SH-SY5Y (cell line): ENCODE measurements around the gene SUMO2.

ENCODE experiments used
- GATA2 ChIP-seq: IDR thresholded peaks from 2 replicates; pipeline ENCODE4 v1.6.1; 2011; ENCODE audit warnings: mild to moderate bottlenecking, low read depth, low read length
- GATA3 ChIP-seq: IDR thresholded peaks from 2 replicates; pipeline ENCODE4 v1.6.1; 2011; ENCODE audit warnings: low read depth, mild to moderate bottlenecking, low read length, moderate library complexity

SUMO2 gene

DNA sequence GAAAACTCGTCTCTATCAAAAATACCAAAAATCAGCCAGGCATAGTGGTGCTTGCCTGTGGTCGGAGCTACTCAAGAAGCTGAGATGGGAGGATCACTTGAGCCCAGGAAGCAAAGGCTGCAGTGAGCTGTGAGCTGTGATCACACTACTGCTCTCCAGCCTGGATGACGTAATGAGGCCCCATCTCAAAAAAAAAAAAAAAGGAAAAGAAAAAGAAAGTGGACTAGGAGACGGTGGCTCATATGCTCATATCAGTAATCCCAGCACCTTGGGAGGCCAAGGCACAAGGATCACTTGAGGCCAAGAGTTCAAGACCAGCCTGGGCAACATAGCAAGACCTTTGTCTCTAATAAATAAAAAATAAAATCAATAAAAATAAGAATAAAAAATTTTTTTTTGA lies 8.8 kb upstream of the SUMO2 start:
- TF ChIP-seq GATA2: no peak

DNA sequence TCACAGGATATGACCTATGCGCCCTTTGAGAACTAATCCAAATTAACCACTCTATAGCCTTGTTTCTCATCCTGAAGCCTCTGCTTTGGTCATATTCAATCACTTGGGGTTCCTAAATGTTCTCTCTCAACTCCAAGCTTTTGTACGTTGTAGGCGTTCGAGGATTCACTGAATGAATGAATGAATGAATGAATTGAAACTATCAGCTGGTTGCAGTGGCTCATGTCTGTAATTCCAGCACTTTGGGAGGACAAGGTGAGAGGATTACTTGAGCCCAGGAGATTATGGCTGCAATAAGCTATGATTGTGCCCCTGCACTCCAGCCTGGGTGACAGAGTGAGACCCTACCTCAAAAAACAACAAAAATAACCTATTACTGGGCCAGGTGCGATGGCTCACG lies 5.9 kb upstream of the SUMO2 start:
- no peak for TF ChIP-seq GATA3
- TF ChIP-seq GATA2: no peak

DNA sequence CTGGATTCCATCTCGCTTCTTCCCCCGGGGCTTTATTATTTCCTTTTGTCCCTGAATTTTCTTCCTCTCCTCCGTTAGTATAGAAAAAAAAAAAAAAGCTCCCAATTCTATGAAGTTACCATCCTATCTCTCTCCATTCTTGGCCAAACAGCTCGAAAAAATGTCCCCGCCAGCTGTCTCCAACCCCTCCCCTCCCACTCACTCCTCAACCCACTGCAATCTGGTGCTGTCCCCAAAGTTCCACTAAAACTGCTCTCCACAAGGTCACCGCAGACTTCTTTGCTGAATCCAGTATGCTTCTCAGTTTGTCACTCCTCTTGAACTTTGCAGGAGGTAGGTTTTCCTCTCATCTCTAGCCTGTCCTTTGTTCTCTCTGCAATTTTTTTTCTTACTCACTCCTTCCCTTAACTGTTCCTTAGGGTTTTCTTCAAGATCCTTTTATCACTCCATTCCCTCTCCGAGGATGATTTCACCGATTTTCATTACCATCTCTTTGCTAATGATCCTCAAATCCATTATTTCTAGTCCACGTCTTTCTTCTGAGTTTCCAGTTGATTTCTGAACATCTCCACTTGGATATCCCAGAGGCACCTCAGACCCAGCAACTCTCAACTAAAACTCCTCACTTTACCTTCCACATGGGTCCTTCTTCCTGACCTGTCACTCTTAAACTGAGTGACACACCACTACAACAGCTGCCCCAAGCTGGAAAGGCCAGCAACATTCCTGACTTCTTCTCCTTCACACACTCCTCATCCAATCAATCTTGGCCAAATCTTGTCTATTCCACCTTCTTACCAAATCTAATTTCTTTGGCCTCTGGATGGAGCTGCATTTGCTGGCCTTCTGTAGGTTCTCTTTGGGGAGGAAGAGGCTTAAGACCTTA lies 1.5 kb upstream of the SUMO2 start:
- TF ChIP-seq GATA2: no peak
- TF ChIP-seq GATA3: no peak

- TF ChIP-seq GATA2: no peak
- no peak for TF ChIP-seq GATA3
Observed at GRCh38 chr17:75182319-75182568, 515 bp downstream of the SUMO2 start.

- TF ChIP-seq GATA2 (no peak), GATA3 (no peak)
Observed at GRCh38 chr17:75181608-75182318, 996 bp downstream of the SUMO2 start.

DNA sequence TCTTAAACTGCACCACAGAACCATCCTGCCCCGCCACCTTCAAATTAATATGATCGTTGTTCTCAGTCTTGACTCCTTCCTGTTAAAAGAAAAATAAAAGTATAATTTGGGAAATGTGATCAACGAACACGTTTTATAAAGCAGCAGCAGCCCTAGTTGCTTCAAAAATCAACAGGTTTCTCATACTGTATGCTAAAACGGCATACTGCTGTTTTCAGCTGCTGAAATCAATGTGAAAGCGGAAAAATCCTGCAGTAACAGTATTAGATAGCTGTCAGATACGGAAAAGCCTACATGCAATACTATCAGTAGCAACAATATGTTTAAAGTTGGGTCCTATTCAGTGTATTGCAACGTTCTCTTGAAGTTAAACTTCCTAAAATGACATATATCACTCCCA lies 1.6 kb downstream of the SUMO2 start:
- TF ChIP-seq GATA3 (no peak), GATA2 (no peak)

DNA sequence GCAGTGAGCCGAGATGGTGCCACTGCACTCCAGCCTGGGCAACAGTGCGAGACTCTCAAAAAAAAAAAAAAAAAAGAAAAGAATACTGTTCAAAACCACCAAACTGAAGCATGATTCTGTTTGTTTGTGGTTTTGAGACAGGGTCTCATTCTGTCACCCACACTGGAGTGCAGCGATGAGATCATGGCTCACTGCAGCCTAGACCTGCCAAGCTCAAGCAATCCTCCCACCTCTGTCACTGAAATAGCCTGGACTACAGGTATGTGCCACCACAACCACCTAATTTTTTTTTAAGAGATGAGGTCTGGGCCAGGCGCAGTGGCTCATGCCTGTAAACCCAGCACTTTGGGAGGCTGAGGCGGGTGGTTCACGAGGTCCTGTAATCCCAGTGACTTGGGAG lies 4.3 kb downstream of the SUMO2 start:
- TF ChIP-seq GATA2: no peak
- TF ChIP-seq GATA3: no peak

GRCh38 chr17:75176625-75177024 lies 6.1 kb downstream of the SUMO2 start:
- no peak for TF ChIP-seq GATA3

DNA sequence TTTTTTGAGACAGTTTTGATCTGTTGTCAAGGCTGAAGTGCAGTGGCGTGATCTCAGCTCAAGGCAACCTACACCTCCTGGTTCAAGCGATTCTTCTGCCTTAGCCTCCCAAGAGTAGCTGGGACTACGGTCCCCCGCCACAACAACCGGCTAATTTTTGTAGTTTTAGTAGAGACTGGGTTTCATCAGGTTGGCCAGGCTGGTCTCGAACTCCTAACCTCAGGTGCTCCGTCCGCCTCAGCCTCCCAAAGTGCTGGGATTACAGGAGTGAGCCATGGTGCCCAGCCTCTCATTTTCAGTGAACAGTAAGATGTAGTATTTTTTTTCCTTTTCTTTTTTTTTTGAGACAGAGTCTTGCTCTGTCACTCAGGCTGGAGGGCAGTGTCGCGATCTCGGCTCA lies 7.8 kb downstream of the SUMO2 start:
- TF ChIP-seq GATA2 (no peak), GATA3 (no peak)

- TF ChIP-seq GATA2 (no peak), GATA3 (no peak)
Observed at GRCh38 chr17:75173526-75173925, 9.2 kb downstream of the SUMO2 start.

DNA sequence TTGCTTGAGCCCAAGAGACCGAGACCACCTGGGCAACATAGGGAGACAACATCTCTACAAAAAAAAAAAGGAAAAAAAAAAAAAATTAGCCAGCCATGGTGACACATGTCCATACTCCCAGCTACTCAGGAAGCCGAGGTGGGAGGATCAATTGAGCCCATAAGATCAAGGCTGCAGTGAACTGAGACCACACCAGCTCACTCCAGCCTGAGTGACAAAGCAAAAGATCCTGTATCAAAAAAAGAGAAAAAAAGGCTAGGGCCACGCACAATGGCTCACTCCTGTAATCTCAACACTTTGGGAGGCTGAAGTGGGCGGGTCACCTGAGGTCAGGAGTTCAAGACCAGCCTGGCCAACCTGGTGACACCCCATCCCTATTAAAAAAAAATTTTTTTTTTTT lies 13.8 kb downstream of the SUMO2 start:
- no peak for TF ChIP-seq GATA3

DNA sequence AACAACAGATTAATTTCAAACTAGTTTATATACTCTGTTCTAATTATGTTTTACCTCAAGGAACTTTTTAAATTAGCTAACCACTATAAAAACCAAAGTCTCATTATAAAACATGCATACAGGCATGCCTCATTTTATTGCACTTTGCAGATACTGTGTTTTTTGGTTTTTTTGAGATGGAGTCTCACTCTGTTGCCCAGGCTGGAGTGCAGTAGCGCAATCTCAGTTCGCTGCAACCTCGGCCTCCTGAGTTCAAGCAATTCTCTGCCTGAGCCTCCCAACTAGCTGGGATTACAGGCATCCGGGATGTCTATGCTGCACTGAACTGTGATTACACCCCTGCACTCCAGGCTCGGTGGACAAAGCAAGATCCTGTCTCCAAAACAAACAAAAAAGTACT lies 19.7 kb downstream of the SUMO2 start:
- TF ChIP-seq GATA2 (no peak), GATA3 (no peak)

DNA sequence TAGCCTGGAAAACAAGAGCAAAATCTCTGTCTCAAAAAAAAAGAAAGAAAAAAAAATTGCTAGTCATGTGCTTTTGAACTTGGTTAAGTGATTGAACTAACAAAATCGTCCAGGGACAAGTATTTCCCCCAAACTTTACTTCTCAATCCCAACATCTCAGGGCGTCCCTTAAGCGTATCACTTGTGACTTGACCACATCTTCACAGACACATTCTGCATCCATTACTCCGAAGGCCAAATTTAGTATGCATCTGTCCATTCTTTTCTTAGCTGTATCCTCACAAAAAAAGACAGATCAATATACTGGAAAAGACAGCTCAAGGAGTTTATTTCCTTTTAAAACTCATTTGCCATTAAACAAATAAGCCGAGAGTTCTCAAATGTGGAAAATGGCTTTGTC lies 22.5 kb downstream of the SUMO2 start:
- no peak for TF ChIP-seq GATA3
- no peak for TF ChIP-seq GATA2

GRCh38 chr17:75159196-75160031 lies 23.3 kb downstream of the SUMO2 start:
- TF ChIP-seq GATA3 (no peak), GATA2 (no peak)

GRCh38 chr17:75155191-75155601 lies 27.6 kb downstream of the SUMO2 start:
- TF ChIP-seq GATA3 (no peak), GATA2 (no peak)
